Measurements from ENCODE around the gene SSPN. TPM values are rescaled to one million over a fixed set of nuclear protein-coding genes. Genes with fewer than 3 reads are reported as not detected.

The SSPN gene
- 10 to 100 TPM; 13.9 to 27.3 (median 20.1) TPM for total RNA-seq

GRCh38 chr12:26195250-26195640 lies at the start of gene SSPN:
SSPN (plus strand) TSS chr12:26195573; CDS start chr12:26195673, 100 bp downstream.
- TF ChIP-seq CTCF (IDR thresholded peaks at IDR 0.05; ENCODE audit: low read depth), result no peak

- no peak for TF ChIP-seq CTCF (IDR thresholded peaks at IDR 0.05; ENCODE audit: low read depth)
These were observed 47.1 kb upstream of the SSPN start for GRCh38 chr12:26148291-26148690.

- TF ChIP-seq CTCF (IDR thresholded peaks at IDR 0.05; ENCODE audit: low read depth), result no peak
These were observed 45.3 kb upstream of the SSPN start for GRCh38 chr12:26149968-26150500.

- TF ChIP-seq CTCF (IDR thresholded peaks at IDR 0.05; ENCODE audit: low read depth), result no peak
These were observed 44.5 kb upstream of the SSPN start for GRCh38 chr12:26150736-26151450.

GRCh38 chr12:26152507-26153102 lies 42.8 kb upstream of the SSPN start:
- TF ChIP-seq CTCF (IDR thresholded peaks at IDR 0.05; ENCODE audit: low read depth), result no peak

GRCh38 chr12:26153421-26154154 lies 41.8 kb upstream of the SSPN start:
- TF ChIP-seq CTCF (IDR thresholded peaks at IDR 0.05; ENCODE audit: low read depth), result no peak
